GM23338 (cell line): ENCODE results near the gene ZNF415. TPM values are rescaled to one million over a fixed set of nuclear protein-coding genes. Genes with fewer than 3 reads are reported as not detected.

ENCODE experiments used
- ATAC-seq: fragments of 200-7000 bp; cut with Tn5 transposase; 3 replicates; pipeline ENCODE4 v1.9.1; 2020
- DNase-seq: peaks from one replicate; pipeline ENCODE4 v3.0.0-alpha.2; 2015; ENCODE audit warnings: low spot score
- H2AFZ ChIP-seq: fragments of 200-600 bp; sonication (generic); 2 replicates; pipeline ENCODE4 v1.8.0; 2016; ENCODE audit warnings: antibody characterized with exemption, mild to moderate bottlenecking, moderate library complexity
- H3F3A ChIP-seq: fragments of 200-600 bp; sonication (generic); replicated peaks from 2 replicates; pipeline ENCODE4 v1.8.0; 2017; ENCODE audit warnings: antibody characterized with exemption, mixed run types, low read depth
- H3K27ac ChIP-seq: fragments of 200-600 bp; sonication (generic); 2 replicates; pipeline ENCODE4 v1.6.1; 2016; ENCODE audit warnings: low read depth
- H3K27me3 ChIP-seq: fragments of 200-600 bp; sonication (generic); 2 replicates; pipeline ENCODE4 v1.8.0; 2016; ENCODE audit warnings: mild to moderate bottlenecking, mixed run types, moderate library complexity; ENCODE audit not compliant: insufficient read depth
- H3K36me3 ChIP-seq: fragments of 200-600 bp; sonication (generic); 2 replicates; pipeline ENCODE4 v1.8.0; 2016; ENCODE audit warnings: mild to moderate bottlenecking; ENCODE audit not compliant: insufficient read depth
- H3K4me1 ChIP-seq: fragments of 200-600 bp; sonication (generic); 2 replicates; pipeline ENCODE4 v1.8.0; 2016; ENCODE audit warnings: mild to moderate bottlenecking, moderate library complexity; ENCODE audit not compliant: insufficient read depth
- H3K4me2 ChIP-seq: fragments of 200-600 bp; sonication (generic); 2 replicates; pipeline ENCODE4 v1.7.1; 2017; ENCODE audit warnings: mixed run types
- H3K4me3 ChIP-seq: fragments of 200-600 bp; sonication (generic); 2 replicates; pipeline ENCODE4 v1.6.1; 2016; ENCODE audit warnings: mixed run types
- H3K79me2 ChIP-seq: fragments of 200-600 bp; sonication (generic); replicated peaks from 2 replicates; pipeline ENCODE4 v1.8.0; 2017; ENCODE audit warnings: mild to moderate bottlenecking; ENCODE audit not compliant: insufficient read depth
- H3K9me2 ChIP-seq: fragments of 200-600 bp; sonication (generic); 2 replicates; pipeline ENCODE4 v1.8.0; 2017; ENCODE audit not compliant: insufficient read depth
- H4K20me1 ChIP-seq: fragments of 200-600 bp; sonication (generic); replicated peaks from 2 replicates; pipeline ENCODE4 v1.8.0; 2017; ENCODE audit warnings: mild to moderate bottlenecking; ENCODE audit not compliant: insufficient read depth
- H3K27ac Mint-ChIP-seq: 2 replicates; pipeline ENCODE4 v1.8.0; 2020; ENCODE audit warnings: inconsistent platforms, mild to moderate bottlenecking, moderate library complexity, mixed read lengths
- H3K27me3 Mint-ChIP-seq: 3 replicates; pipeline ENCODE4 v1.8.0; 2022; ENCODE audit warnings: low read depth, mild to moderate bottlenecking, moderate library complexity, mixed read lengths, inconsistent platforms; ENCODE audit not compliant: insufficient read depth, poor library complexity
- H3K36me3 Mint-ChIP-seq: 3 replicates; pipeline ENCODE4 v1.8.0; 2021; ENCODE audit warnings: low read depth, mild to moderate bottlenecking, inconsistent platforms, moderate library complexity, mixed read lengths
- H3K4me1 Mint-ChIP-seq: 3 replicates; pipeline ENCODE4 v1.8.0; 2020; ENCODE audit warnings: mild to moderate bottlenecking, inconsistent platforms, mixed read lengths
- H3K4me3 Mint-ChIP-seq: 3 replicates; pipeline ENCODE4 v1.8.0; 2021; ENCODE audit warnings: moderate library complexity, mild to moderate bottlenecking, inconsistent platforms, mixed read lengths
- H3K9me3 Mint-ChIP-seq: 3 replicates; pipeline ENCODE4 v1.8.0; 2020; ENCODE audit warnings: moderate library complexity, mild to moderate bottlenecking, inconsistent platforms, mixed read lengths
- CREB1 ChIP-seq: fragments of 250-450 bp; sonication (Bioruptor Pico); IDR thresholded peaks from 2 replicates; pipeline ENCODE4 v1.5.0; 2020; ENCODE audit warnings: low read depth, mild to moderate bottlenecking, moderate library complexity
- EZH2 ChIP-seq: fragments of 200-600 bp; sonication (generic); IDR thresholded peaks from one replicate; pipeline ENCODE4 v1.8.0; 2017; ENCODE audit warnings: antibody characterized with exemption, mild to moderate bottlenecking, low read depth; ENCODE audit not compliant: unreplicated experiment
- polyA plus RNA-seq: library from polyadenylated mRNA; unstranded; fragments of >200 nt; fragmentation: Nextera tagmentation; extraction: Ambion mirVana; gene quantifications from 2 replicates; pipeline ENCODE4 v1.2.1, GENCODE V29; 2016
- total RNA-seq: library from RNA; depleted of rRNA; stranded (reverse); fragments of >200 nt; shearing (Covaris generic); gene quantifications from 2 replicates; pipeline ENCODE4 v1.2.3, GENCODE V29; 2014
- TF ChIP-seq, protein P1 (sequence below): IDR thresholded peaks from 2 replicates; pipeline ENCODE4 v1.6.1; 2016; ENCODE audit warnings: antibody characterized with exemption
- TF ChIP-seq, protein P2 (sequence below), 2 experiments: fragments of 200-600 bp in 1 of 2; sonication (generic) in 1 of 2; conservative IDR thresholded peaks; 2 replicates each; pipeline versions ENCODE4 v1.5.1 to v1.6.1; 2016 to 2017; ENCODE audit warnings: antibody characterized with exemption in 2 of 2, low read depth in 2 of 2, mild to moderate bottlenecking in 2 of 2, moderate library complexity in 1 of 2
- TF ChIP-seq, protein P3 (sequence below): fragments of 250-450 bp; sonication (Bioruptor Pico); IDR thresholded peaks from 2 replicates; pipeline ENCODE4 v1.5.0; 2020; ENCODE audit warnings: mild to moderate bottlenecking, moderate library complexity

Gene ZNF415
- total and polyA plus RNA-seq, 2 experiments from 2014 or later, result 9.2 to 9.3 TPM

DNA sequence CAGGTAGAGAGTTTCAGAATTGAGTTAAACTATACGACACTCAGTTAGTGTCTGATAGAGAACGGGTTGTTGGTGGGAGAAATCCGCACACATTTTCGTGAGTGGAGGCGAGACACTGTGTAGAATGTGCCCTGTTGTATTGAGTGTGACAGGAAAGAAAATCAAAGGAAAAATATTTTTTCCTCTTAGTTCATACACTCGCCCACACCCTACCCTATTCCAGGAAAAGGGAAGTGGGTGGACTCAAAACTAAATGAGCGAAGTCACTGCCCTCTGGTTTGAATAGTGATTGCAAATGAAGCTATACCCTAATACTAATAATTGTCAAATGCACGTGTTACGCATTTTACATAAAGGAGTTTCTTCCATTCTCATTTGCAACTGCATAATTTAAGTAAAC, 24.1 kb upstream of the ZNF415 start:
- H3F3A ChIP-seq, result no peaks in the 10 kb centered on the region
- H3K4me1 ChIP-seq, result peaks cover 5% of the 10 kb centered on the region; the same call in 1 of the 2 replicates
- H3K27me3 Mint-ChIP-seq, result peaks cover 17% of the 10 kb centered on the region
- TF ChIP-seq, protein P1, sequence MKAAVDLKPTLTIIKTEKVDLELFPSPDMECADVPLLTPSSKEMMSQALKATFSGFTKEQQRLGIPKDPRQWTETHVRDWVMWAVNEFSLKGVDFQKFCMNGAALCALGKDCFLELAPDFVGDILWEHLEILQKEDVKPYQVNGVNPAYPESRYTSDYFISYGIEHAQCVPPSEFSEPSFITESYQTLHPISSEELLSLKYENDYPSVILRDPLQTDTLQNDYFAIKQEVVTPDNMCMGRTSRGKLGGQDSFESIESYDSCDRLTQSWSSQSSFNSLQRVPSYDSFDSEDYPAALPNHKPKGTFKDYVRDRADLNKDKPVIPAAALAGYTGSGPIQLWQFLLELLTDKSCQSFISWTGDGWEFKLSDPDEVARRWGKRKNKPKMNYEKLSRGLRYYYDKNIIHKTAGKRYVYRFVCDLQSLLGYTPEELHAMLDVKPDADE, result no peak
- TF ChIP-seq, protein P2, sequence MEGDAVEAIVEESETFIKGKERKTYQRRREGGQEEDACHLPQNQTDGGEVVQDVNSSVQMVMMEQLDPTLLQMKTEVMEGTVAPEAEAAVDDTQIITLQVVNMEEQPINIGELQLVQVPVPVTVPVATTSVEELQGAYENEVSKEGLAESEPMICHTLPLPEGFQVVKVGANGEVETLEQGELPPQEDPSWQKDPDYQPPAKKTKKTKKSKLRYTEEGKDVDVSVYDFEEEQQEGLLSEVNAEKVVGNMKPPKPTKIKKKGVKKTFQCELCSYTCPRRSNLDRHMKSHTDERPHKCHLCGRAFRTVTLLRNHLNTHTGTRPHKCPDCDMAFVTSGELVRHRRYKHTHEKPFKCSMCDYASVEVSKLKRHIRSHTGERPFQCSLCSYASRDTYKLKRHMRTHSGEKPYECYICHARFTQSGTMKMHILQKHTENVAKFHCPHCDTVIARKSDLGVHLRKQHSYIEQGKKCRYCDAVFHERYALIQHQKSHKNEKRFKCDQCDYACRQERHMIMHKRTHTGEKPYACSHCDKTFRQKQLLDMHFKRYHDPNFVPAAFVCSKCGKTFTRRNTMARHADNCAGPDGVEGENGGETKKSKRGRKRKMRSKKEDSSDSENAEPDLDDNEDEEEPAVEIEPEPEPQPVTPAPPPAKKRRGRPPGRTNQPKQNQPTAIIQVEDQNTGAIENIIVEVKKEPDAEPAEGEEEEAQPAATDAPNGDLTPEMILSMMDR (conservative IDR thresholded peaks at IDR 0.05; ENCODE audit: low read depth in 2 of 2), result no peak
- TF ChIP-seq, protein P3, sequence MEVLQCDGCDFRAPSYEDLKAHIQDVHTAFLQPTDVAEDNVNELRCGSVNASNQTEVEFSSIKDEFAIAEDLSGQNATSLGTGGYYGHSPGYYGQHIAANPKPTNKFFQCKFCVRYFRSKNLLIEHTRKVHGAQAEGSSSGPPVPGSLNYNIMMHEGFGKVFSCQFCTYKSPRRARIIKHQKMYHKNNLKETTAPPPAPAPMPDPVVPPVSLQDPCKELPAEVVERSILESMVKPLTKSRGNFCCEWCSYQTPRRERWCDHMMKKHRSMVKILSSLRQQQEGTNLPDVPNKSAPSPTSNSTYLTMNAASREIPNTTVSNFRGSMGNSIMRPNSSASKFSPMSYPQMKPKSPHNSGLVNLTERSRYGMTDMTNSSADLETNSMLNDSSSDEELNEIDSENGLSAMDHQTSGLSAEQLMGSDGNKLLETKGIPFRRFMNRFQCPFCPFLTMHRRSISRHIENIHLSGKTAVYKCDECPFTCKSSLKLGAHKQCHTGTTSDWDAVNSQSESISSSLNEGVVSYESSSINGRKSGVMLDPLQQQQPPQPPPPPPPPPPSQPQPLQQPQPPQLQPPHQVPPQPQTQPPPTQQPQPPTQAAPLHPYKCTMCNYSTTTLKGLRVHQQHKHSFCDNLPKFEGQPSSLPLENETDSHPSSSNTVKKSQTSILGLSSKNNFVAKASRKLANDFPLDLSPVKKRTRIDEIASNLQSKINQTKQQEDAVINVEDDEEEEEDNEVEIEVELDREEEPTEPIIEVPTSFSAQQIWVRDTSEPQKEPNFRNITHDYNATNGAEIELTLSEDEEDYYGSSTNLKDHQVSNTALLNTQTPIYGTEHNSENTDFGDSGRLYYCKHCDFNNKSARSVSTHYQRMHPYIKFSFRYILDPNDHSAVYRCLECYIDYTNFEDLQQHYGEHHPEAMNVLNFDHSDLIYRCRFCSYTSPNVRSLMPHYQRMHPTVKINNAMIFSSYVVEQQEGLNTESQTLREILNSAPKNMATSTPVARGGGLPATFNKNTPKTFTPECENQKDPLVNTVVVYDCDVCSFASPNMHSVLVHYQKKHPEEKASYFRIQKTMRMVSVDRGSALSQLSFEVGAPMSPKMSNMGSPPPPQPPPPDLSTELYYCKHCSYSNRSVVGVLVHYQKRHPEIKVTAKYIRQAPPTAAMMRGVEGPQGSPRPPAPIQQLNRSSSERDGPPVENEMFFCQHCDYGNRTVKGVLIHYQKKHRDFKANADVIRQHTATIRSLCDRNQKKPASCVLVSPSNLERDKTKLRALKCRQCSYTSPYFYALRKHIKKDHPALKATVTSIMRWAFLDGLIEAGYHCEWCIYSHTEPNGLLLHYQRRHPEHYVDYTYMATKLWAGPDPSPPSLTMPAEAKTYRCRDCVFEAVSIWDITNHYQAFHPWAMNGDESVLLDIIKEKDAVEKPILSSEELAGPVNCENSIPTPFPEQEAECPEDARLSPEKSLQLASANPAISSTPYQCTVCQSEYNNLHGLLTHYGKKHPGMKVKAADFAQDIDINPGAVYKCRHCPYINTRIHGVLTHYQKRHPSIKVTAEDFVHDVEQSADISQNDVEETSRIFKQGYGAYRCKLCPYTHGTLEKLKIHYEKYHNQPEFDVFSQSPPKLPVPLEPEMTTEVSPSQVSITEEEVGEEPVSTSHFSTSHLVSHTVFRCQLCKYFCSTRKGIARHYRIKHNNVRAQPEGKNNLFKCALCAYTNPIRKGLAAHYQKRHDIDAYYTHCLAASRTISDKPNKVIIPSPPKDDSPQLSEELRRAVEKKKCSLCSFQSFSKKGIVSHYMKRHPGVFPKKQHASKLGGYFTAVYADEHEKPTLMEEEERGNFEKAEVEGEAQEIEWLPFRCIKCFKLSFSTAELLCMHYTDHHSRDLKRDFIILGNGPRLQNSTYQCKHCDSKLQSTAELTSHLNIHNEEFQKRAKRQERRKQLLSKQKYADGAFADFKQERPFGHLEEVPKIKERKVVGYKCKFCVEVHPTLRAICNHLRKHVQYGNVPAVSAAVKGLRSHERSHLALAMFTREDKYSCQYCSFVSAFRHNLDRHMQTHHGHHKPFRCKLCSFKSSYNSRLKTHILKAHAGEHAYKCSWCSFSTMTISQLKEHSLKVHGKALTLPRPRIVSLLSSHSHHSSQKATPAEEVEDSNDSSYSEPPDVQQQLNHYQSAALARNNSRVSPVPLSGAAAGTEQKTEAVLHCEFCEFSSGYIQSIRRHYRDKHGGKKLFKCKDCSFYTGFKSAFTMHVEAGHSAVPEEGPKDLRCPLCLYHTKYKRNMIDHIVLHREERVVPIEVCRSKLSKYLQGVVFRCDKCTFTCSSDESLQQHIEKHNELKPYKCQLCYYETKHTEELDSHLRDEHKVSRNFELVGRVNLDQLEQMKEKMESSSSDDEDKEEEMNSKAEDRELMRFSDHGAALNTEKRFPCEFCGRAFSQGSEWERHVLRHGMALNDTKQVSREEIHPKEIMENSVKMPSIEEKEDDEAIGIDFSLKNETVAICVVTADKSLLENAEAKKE (CRISPR knock-in tag), result no peak
- TF ChIP-seq EZH2, result no peak
- TF ChIP-seq CREB1 (CRISPR knock-in tag), result no peak
- peaks cover 30% of the 10 kb centered on the region for H3K36me3 Mint-ChIP-seq
- H3K4me2 ChIP-seq, result peak overlapping the region; percentile 75; the same call in 1 of the 2 replicates
- no peak overlapping the region for H3K27ac ChIP-seq
- no peak overlapping the region for H3K4me3 ChIP-seq
- 0 out of 2 replicates have a peak, but pooled peaks cover 3% of the 10 kb centered on the region for H3K27me3 ChIP-seq
- no peak for DNase-seq
- H3K9me3 Mint-ChIP-seq, result peaks cover 13% of the 10 kb centered on the region
- ATAC-seq, result no peak
- peaks cover 19% of the 10 kb centered on the region for H4K20me1 ChIP-seq
- H3K79me2 ChIP-seq, result 0 out of 2 replicates have a peak, but pooled peaks cover 14% of the 10 kb centered on the region
- no peak overlapping the region for H3K27ac Mint-ChIP-seq
- no peaks in the 10 kb centered on the region for H3K9me2 ChIP-seq
- peaks cover 10% of the 10 kb centered on the region for H3K4me1 Mint-ChIP-seq
- H3K4me3 Mint-ChIP-seq, result peak overlapping the region; percentile 79; the same call in 2 of the 3 replicates
- no peak overlapping the region for H2AFZ ChIP-seq
- H3K36me3 ChIP-seq, result no peaks in the 10 kb centered on the region
